ENCODE measurements around the gene FAM187B.

DNA sequence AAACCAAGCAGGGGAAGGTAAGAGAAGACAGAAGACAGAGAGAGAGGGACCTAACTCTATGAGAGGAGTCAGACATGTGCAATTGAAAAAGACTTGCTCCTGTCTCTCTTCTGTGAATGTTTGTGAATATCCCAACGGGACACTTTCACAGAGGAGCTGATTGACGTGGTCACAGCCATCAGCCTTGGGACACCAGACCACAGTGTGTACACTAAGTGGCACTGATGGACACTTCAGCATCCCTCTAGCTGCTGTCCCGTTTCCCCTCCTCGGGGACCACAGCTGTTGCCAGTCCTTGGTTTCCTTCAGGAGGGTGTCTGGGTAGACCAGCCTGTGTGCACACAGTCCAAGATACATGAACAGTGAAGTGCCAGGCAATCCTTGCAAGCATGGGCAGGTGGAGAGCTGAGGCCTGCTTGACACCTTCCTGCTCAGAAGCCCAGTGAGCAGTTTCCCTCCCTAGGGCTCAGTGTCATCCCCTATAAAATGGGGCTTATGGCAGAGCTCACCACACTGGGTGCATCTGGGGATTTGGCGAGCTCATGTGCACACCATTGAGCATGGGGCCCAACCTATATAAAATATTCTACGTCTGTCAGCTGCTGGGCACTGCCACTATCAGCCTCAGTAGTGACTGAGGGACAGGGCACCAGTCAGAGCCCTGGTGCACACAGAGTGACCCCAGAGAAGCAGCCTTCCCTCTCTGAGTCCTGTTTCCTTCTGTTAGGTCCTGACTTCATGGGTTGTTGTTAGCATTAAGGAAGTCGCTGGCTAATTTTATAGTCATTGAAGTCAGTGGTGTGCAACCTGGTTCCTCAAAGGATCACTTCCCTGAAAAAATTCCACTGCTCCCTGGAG, 36.0 kb upstream of the FAM187B start:
- TF ChIP-seq CTCF (IDR thresholded peaks at IDR 0.05; ENCODE audit: insufficient read depth, low read length) (no peak), POLR2AphosphoS5 (IDR thresholded peaks at IDR 0.05; ENCODE audit: low read depth) (no peak; the same call in 1 of the 2 replicates)

Measured in HL-60 (cell line).